Activated CD4-positive, alpha-beta T cell treated with anti-CD3 and anti-CD28 coated beads, Interleukin-2, amount 50 U/mL, for 1 hour (primary cell): Measurements from ENCODE around the gene LCLAT1.
"Not testable (repeated sequence)": the region's sequence is repeated elsewhere in the genome, so short reads cannot be mapped to it uniquely, and the experiment has no call there.

ENCODE experiments used
- DNase-seq: peaks from one replicate; pipeline ENCODE4 v3.0.0-alpha.2; 2020

The LCLAT1 gene

GRCh38 chr2:30612371-30612770 is 165.3 kb downstream of the LCLAT1 start:
- DNase-seq: no peak

DNA sequence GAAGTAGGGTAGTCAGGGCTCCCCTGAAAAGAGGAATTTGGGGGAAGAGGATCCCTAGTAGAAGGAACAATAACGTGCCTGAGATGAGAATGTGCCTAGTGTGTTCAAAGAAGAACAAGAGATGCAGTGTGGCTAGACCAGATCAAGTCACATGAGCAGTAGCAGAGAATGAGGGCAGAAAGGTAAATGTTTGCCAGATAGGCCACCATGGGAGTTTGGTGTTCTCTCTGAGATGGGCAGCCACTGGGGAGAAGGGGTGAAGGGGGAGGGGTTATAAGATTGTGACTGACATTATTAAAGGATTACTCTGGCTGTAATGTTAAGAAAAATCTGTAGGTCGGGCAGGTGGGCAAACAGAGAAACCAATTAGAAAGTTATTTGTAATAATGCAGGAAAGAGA is 166.0 kb downstream of the LCLAT1 start:
- no peak for DNase-seq

DNA sequence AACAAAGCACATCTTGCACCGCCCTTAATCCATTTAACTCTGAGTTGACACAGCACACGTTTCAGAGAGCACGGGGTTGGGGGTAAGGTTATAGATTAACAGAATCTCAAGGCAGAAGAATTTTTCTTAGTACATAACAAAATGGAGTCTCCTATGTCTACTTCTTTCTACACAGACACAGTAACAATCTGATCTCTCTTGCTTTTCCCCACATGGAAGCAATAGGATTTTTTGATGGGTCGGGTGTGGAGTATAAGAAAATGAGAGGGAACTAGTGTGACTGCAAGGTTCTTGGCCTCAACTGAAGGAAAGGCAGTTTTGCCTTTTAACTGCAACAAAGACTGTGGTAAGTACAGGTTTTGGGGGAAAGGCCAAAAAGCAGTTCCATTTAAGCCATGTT is 167.2 kb downstream of the LCLAT1 start:
- not testable (repeated sequence) for DNase-seq

GRCh38 chr2:30615926-30616325 is 168.9 kb downstream of the LCLAT1 start:
- no peak for DNase-seq

GRCh38 chr2:30620102-30620501 is 173.1 kb downstream of the LCLAT1 start:
- DNase-seq: no peak

- DNase-seq: no peak
These were observed 174.8 kb downstream of the LCLAT1 start for GRCh38 chr2:30621836-30622235.

DNA sequence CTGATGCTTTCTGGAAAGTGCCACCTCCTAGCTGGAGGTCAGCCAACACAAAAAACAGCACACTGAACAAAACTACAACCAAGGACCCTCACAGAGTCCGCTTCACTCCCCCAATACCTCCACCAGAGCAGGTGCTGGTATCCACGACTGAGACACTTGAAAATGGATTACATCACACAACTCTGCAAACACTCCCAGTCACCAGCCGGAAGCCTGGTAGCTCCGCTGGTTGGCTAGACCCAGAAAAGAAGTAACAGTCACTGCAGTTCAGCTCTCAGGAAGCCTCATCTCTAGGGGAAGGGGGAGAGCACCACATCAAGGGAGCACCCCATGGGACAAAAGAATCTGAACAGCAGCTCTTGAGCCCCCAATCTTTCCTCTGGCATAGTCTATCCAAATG is 175.4 kb downstream of the LCLAT1 start:
- DNase-seq: no peak

DNA sequence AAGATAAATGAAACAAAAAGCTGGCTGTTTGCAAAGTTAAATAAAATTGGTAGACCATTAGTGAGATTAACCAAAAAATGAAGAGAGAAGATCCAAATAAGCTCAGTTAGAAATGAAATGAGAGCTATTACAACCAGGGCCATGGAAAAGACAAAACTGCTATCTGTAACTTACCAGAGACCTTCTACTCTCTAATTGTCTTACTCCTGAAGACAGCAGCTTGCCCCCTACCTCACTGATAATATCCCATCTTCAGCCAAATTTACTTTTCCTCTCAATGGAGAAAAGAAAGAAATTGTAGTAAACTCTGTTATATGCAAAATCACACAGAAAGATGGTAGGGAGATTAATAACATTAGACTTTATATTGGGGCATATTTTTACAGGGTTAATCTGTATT is 178.2 kb downstream of the LCLAT1 start:
- no peak for DNase-seq

- DNase-seq: no peak
These were observed 178.7 kb downstream of the LCLAT1 start for GRCh38 chr2:30625701-30626100.

DNA sequence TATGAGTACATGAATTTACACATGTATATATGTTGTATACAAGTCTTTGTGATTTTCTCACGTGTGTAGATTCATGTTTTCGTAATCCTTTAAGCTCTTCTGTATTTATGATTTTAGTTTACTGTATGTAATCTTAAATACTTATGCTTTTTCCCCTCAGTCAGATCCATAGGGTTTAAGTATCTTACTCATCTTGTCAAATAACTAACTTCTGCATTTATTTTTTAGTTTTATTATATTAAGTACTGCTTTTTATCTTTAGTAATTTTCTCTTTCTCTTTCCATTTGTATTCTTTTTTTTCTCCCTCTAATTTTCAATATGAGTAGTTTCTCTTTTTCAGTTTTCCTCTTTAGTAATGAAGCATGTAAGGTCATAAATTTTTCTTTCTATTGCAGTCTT is 179.4 kb downstream of the LCLAT1 start:
- no peak for DNase-seq

- DNase-seq: no peak
These were observed 180.1 kb downstream of the LCLAT1 start for GRCh38 chr2:30627151-30627550.

- DNase-seq: no peak
These were observed 181.3 kb downstream of the LCLAT1 start for GRCh38 chr2:30628341-30628740.

DNA sequence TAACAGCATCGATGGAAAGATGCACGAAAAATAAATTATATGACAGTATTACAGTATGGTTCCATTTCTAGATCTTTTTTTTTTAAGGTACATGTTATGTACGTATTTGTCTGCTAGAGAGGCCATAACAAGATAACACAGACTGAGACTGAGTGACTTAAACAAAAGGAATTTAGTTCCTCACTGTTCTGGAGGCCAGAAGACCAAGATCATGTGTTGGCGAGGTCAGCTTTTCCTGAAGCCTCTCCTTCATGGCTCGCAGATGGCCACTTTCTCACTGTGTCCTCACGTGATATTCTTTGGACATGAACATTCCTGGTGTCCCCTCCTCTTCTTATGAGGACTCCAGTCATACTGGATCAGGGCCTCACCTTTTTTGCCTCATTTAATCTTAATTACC is 182.8 kb downstream of the LCLAT1 start:
- DNase-seq: no peak

- no peak for DNase-seq
These were observed 184.1 kb downstream of the LCLAT1 start for GRCh38 chr2:30631051-30631671.

DNA sequence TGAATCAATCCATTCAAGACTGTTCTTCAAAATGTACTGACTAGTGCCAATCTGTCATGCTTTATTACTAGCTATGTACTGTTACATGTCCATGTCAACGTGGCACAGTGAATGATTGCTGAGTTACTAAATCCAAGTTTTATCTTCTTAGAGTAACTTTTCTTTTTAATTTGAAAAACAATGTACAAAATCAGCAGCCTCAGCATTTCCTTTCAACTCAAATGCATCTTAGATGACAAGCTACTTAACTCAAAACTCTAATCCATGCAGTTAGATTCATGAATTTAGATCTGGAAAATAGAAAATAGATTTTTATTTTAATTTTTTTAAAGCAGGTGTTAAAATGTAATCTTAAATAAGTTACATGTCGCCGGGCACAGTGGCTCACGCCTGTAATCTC is 186.0 kb downstream of the LCLAT1 start:
- DNase-seq: no peak

DNA sequence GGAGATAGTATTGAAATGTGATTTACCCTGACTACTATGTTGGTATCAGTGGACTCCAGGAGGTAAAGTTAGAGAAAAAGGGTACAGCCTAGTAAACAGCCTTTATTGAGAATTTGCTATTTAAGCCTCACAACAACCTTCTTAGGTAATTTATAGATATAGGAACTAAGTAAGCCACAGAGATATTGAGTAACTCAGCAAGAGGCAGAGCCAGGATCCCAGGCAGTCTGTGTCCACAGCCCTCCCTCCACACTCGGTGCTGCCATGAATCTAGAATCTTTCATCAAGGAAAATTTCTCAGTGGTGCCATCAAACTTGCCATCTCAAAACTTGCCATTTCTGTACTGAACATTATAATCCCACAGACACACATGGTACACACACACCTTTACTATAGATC is 189.3 kb downstream of the LCLAT1 start:
- DNase-seq: no peak

- no peak for DNase-seq
These were observed 192.8 kb downstream of the LCLAT1 start for GRCh38 chr2:30639836-30640235.

DNA sequence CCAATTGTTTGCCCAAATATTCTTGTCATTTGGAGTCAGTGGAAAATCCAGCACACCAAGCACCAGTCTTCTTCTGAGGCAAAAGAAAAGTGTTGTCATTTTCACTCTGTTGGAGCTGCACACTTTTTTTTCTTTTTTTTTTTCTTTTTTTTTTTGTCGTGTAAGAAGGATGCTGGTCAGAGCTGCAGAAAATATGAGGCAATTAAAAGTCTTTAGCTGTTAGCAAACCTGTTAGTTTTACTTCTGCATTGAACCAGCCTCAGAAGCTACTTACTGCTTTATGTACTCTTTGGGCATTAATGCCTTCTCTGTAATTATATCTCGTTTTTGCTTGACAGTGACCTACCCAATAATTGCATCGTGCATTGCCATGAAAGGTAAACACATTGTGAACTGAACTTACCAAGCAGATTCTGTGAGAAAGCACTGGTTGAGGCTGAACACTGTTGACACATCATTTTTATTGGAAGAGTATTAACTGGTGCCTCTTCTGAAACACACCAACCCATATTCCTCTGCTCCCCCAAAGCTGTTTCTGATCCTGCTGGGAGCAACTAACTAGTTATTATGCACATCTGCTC is 194.8 kb downstream of the LCLAT1 start:
- DNase-seq: no peak

DNA sequence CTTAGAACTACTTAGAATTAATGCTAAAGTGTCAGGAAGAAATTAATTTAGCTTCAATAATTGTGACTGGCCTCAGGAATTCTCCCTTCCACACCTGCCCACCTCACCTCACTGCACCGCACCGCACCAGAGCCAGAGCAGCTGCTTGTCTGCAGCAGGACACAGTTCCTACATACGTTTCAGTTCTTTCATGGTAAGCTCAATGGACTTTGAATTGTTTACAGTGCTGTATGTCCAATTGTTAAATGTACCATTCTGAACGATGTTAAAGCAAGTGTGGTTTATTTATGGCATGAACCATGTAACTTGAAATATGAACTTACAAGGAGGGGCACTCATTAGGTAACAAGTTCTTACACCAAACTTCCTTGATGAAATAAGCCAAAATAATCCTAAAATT is 196.0 kb downstream of the LCLAT1 start:
- not testable (repeated sequence) for DNase-seq

- DNase-seq: no peak
These were observed 196.6 kb downstream of the LCLAT1 start for GRCh38 chr2:30643674-30644073.

DNA sequence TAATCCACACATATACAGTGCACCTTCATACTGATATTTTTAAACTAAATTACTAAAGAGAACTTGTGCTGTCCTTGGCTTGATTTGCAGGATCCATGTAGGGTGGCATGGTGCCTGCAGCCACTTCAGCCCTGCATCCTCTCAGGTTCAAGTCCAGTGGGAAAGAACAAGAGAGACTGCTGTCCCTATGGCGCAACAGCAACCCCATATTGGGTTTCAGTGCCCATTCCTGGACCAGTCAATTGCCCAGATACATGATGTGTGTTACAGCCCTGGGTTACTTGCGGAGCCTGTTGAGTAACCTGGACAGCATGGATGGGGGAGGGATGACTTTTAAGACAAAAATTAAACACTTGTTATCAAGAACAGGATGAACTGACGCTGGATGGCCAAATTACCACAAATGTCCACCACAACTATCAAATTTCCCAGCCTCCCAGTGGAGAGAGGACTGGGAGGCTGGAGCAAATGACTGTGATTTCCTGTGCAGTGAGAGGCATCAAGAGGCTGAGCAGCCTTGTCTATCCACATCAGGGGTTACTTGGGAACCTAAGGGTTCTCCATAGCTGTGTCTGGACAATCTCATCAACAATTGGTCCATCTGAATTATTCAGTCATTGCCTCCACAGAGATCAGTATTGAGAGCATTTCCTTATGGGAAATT is 198.2 kb downstream of the LCLAT1 start:
- DNase-seq: no peak

- no peak for DNase-seq
These were observed 198.7 kb downstream of the LCLAT1 start for GRCh38 chr2:30645745-30646119.

DNA sequence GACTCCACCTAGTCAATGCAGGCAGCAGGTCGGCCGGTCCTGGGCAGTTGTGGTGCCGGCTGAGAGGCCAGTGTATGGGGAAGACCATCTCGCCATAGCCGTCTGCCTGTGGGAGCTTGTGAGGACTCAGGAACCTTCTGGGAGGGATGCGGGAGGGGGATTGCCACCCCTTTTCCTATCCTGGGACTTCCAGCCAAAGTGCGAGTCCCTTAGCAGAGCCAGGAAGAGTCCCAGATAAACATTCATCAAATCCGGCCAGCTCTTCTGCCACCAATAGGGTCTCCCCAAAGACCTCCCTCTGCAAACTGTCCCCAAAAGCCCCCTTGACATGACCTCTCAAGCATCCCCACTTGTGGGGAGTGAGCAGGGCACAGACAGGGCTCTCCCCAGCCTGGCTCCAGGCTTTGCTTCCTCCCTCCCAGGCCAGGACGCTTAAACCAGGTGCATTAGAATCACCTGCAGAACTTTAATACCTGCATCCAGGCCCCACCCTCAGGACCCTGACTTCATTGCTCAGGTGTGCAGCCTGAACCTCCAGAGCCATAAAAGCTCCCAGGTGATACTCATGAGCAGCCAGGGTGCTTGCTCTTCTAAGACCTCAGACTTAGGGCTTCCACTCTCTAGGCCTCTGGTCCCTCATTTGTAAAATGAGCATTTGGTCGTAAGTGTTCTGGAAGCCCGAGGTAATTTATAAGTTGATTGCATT is 200.9 kb downstream of the LCLAT1 start:
- DNase-seq: no peak

DNA sequence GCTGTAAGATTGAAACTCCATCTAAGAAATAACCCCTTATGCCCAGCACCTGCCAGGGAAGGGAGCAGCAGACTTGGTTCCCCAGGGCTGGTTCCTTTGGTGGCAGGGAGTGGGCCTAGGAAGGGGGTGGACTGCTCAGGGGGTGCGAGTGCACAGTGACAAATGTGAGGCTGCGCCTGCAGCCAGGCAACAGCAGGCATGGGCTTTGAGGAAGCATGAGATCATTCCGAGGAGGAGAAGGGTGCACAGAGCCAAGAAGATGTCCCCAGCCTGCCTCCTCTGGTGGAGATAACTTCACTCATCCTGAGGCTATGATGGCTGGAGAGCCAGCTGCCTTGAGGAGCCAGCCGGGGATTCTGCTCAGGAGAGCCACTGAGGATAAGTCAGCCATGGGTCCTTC is 202.2 kb downstream of the LCLAT1 start:
- DNase-seq: no peak
